ENCODE data around the gene NXPH3.

Gene NXPH3

DNA sequence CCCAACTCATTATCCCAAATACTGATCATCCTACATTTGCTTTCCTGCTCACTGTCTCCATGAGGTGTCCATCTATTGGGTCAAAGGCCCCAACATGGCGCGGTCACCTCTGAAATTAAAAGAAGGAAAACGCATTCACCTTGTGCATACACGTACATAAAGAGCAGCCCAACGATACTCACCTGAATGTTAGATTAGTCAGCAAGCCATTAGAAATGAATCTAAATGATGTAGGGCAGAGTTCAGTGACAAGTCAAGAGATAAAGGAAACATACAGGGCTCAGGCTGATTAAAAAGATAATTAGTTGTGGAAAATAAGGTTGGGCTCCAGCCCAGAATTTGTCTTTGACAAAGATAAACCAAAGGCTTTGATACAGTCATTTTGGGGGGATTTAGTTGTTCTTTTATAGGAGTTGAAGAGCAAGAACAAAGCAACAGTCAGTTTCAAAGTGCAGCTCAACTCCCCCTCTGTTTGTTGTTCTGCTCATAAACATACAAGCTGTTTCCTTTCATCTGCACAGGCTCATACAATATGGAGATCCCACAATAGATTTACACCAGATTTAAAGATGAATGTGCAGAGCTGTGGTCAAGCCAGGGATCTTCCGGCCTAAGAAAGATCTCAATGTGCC, 21.1 kb downstream of the NXPH3 start:
- no peak for DNase-seq

DNA sequence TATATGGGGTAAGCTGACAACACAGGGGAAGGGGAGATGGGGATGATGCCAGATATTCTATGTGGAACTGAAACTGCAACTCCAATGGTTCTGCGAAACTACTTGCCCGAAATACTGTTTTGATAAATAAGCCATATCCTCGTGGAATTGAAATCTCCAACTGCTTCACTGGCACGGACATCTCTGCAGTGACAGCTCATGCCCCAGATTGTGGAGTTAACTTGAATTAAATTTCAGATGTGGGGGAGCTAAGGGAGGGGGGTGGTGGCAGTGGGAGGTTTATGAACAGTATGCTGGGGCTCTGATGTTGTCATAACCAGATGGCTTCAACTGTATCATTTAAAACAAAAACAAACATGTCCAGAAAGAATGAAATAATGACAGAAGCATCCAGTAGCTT, 21.8 kb downstream of the NXPH3 start:
- no peak for DNase-seq

GRCh38 chr17:49597928-49598655, 22.4 kb downstream of the NXPH3 start:
- DNase-seq = no peak

- no peak for DNase-seq
Measured at GRCh38 chr17:49598918-49599317, 23.2 kb downstream of the NXPH3 start.

- DNase-seq = no peak
Measured at GRCh38 chr17:49600949-49601348, 25.3 kb downstream of the NXPH3 start.

DNA sequence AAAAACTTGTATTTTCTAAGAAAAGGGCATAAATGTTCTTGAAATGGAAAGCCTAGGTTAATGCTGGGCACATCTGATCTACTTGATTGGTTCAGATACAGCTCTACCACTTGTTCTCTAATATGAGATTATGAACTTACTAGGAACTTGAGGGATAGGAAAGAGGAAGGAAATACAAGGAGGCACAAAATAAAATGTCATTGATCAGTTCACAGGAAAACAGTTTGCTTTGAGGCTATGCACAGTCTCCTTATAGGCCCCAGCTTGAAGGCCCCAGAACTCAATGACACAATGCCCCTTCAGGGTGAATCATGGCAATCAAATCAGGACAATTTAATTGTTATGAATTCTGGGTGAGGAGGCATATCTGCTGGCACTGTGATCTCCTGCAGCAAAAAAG, 27.1 kb downstream of the NXPH3 start:
- DNase-seq = no peak

- no peak for DNase-seq
Measured at GRCh38 chr17:49603238-49603637, 27.6 kb downstream of the NXPH3 start.

- no peak for DNase-seq
Measured at GRCh38 chr17:49603720-49604119, 28.0 kb downstream of the NXPH3 start.

DNA sequence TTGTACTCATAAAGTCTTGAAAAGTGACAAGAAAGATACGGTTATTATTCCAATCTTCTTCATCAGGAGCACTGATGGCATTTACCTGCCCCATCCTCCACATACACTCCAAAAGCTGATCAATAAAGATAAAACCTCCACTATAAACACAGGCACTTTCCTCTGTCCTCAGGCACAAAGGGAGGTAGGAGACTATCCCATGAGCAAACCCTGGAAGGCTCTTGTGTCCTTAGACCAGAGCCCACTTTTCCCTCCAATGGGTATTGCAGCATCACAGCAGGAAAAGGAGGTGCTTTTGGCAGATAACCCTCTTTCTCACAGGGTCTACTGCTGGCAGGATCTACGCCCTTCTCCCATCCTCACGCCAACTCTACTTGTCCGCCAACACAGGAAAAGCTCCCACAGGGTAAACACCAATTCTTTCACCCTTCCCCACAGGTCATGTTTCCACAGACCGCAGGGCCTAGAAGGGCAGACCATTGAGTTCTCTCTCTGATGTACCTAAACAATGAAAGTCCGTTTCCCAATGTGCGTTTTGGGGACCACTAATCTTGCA, 28.7 kb downstream of the NXPH3 start:
- DNase-seq = no peak

DNA sequence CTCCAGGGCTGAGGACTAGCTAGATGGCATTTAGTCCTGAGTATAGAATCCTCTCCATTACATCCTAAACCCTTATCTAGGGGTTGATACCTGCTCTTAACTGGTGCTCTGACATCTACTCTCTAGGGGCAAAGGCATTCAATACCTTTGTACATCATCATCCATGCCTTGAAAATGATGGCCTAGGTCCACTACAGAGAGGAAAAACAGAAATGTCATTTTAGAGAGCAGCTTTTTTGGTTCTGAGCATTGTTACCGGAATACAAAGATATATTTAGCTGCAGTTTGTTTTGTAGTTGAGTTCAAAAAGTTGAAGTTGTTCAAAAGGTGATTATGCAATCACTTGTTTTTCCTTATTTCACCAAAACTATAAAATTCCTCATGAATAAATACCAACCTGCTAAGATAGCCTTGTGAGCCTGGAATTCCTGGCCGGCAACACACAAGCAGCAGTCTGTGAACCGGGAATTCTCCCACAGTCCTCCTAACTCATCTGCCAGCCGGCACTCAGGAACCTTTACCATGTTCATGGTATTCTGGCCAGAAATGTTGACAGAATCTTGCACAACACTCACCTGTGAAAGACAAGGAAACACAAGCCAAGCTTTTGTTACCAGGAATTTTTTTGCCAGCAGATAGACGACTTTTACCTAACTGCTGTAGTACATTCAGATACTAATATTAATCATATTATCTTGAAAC, 35.4 kb downstream of the NXPH3 start:
- DNase-seq = no peak

GRCh38 chr17:49612726-49613125, 37.1 kb downstream of the NXPH3 start:
- DNase-seq = no peak

GRCh38 chr17:49613182-49613800, 37.6 kb downstream of the NXPH3 start:
- no peak for DNase-seq

- no peak for DNase-seq
Measured at GRCh38 chr17:49616086-49616485, 40.4 kb downstream of the NXPH3 start.

- no peak for DNase-seq
Measured at GRCh38 chr17:49616601-49617131, 41.0 kb downstream of the NXPH3 start.

GRCh38 chr17:49618028-49618611, 42.4 kb downstream of the NXPH3 start:
- no peak for DNase-seq

DNA sequence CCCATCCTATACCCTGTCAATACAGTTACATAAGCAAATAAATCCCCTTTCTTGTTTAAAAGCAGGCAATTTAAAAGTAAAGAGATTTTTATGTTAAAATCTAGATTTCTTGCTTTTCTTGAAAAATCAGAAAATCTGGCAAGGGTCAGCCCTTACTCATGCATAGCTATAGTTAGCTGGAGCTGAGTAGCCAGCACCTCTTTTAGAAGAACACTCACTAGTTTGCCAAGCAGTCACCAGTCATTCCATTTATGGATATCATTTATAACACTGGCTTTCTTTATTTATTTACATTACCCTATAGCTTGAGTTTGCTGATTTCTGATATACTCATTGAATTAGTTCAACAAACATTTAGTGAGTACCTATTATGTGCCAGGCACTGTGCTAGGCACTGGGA, 45.7 kb downstream of the NXPH3 start:
- no peak for DNase-seq

- no peak for DNase-seq
Measured at GRCh38 chr17:49621946-49622529, 46.4 kb downstream of the NXPH3 start.

GRCh38 chr17:49624896-49625295, 49.2 kb downstream of the NXPH3 start:
- no peak for DNase-seq

DNA sequence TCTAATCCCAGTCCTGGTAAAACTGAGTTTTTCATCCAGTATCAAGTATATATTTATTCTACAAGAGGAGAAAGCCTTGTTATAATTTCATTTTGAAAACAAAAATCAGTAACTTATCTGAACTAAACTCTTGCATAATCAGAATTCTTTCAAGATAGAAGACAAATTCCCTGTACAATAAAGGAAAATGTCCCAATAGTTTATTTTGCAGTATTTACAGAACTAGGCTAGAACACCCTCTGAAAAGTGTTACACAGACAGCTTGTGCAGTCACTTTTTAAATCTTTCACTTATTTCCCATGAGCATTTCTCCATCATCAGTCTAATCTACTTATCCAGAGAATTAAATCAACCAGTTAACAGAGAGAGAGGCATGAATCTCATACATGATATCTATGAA, 53.8 kb downstream of the NXPH3 start:
- DNase-seq = no peak

GRCh38 chr17:49630113-49630900, 54.6 kb downstream of the NXPH3 start:
- no peak for DNase-seq

GRCh38 chr17:49631496-49631895, 55.8 kb downstream of the NXPH3 start:
- no peak for DNase-seq
